ENCODE data around the gene POLE. TPM values are rescaled to one million over a fixed set of nuclear protein-coding genes. Genes with fewer than 3 reads are reported as not detected.

POLE gene
- total RNA-seq, 1 experiment from 2014 or later: 96.1 TPM

- Histone ChIP-seq H3K4me1 (ENCODE audit: insufficient read depth, low read length) (peaks cover 11% of the 10 kb centered on the region), H3K79me2 (ENCODE audit: low read length) (peaks cover 26% of the 10 kb centered on the region), H3K27me3 (ENCODE audit: low read length) (no peaks in the 10 kb centered on the region), H2AFZ (ENCODE audit: low read length) (no peak overlapping the region), H3K27ac (ENCODE audit: low read length) (no peak overlapping the region), H4K20me1 (ENCODE audit: low read length) (peaks cover 37% of the 10 kb centered on the region), H3K4me2 (ENCODE audit: low read length) (no peak overlapping the region), H3K4me3 (ENCODE audit: low read length) (no peak overlapping the region), H3K9ac (ENCODE audit: low read length) (no peak overlapping the region), H3F3A (ENCODE audit: low read length, unreplicated experiment) (no peaks in the 10 kb centered on the region), H3K9me3 (ENCODE audit: low read length) (no peaks in the 10 kb centered on the region), H3K36me3 (ENCODE audit: low read depth, low read length) (peaks cover 45% of the 10 kb centered on the region), H3K9me2 (replicated peaks; ENCODE audit: low read length) (no peaks in the 10 kb centered on the region)
- DNase-seq: no peak
- BruUV-seq (replicated peaks): no TSS peak
- ChIA-PET CTCF (no interaction called here), POLR2A (ENCODE audit: unreplicated experiment) (no interaction called here)
- TF ChIP-seq EZH2phosphoT487 (IDR thresholded peaks at IDR 0.05; ENCODE audit: borderline replicate concordance, low read length) (no peak), CTCF (conservative IDR thresholded peaks at IDR 0.05; ENCODE audit: low read depth, low read length) (no peak), EZH2 (IDR thresholded peaks at IDR 0.05; ENCODE audit: low read length, unreplicated experiment) (no peak)
- no peak for ATAC-seq
- intact Hi-C loops (cut with micrococcal nuclease): no loop called here
Observed at GRCh38 chr12:132717531-132718387, 30.6 kb upstream of the POLE start.

GRCh38 chr12:132717011-132717410 is 29.9 kb upstream of the POLE start:
- Histone ChIP-seq H3K79me2 (ENCODE audit: low read length) (peaks cover 34% of the 10 kb centered on the region), H4K20me1 (ENCODE audit: low read length) (peaks cover 43% of the 10 kb centered on the region), H3K9ac (ENCODE audit: low read length) (no peak overlapping the region), H3K4me2 (ENCODE audit: low read length) (no peak overlapping the region), H3K9me2 (replicated peaks; ENCODE audit: low read length) (no peaks in the 10 kb centered on the region), H2AFZ (ENCODE audit: low read length) (no peak overlapping the region), H3K4me3 (ENCODE audit: low read length) (no peak overlapping the region), H3F3A (ENCODE audit: low read length, unreplicated experiment) (no peaks in the 10 kb centered on the region), H3K27ac (ENCODE audit: low read length) (no peak overlapping the region), H3K27me3 (ENCODE audit: low read length) (no peaks in the 10 kb centered on the region), H3K36me3 (ENCODE audit: low read depth, low read length) (peaks cover 42% of the 10 kb centered on the region), H3K9me3 (ENCODE audit: low read length) (no peaks in the 10 kb centered on the region), H3K4me1 (ENCODE audit: insufficient read depth, low read length) (peaks cover 17% of the 10 kb centered on the region)
- ATAC-seq (no peak), DNase-seq (no peak)
- POLR2A ChIA-PET (ENCODE audit: unreplicated experiment): no interaction called here
- TF ChIP-seq CTCF (conservative IDR thresholded peaks at IDR 0.05; ENCODE audit: low read depth, low read length) (no peak), EZH2 (IDR thresholded peaks at IDR 0.05; ENCODE audit: low read length, unreplicated experiment) (no peak), EZH2phosphoT487 (IDR thresholded peaks at IDR 0.05; ENCODE audit: borderline replicate concordance, low read length) (no peak)
- CTCF ChIA-PET: no interaction called here
- BruUV-seq (replicated peaks): no TSS peak
- intact Hi-C loops (cut with micrococcal nuclease): no loop called here

GRCh38 chr12:132716356-132716755 is 29.2 kb upstream of the POLE start:
- TF ChIP-seq EZH2phosphoT487 (IDR thresholded peaks at IDR 0.05; ENCODE audit: borderline replicate concordance, low read length) (no peak), EZH2 (IDR thresholded peaks at IDR 0.05; ENCODE audit: low read length, unreplicated experiment) (no peak), CTCF (conservative IDR thresholded peaks at IDR 0.05; ENCODE audit: low read depth, low read length) (no peak)
- CTCF ChIA-PET: no interaction called here
- H2AFZ ChIP-seq (ENCODE audit: low read length): no peak overlapping the region
- H3K79me2 ChIP-seq (ENCODE audit: low read length): peaks cover 40% of the 10 kb centered on the region
- no peaks in the 10 kb centered on the region for H3K27me3 ChIP-seq (ENCODE audit: low read length)
- no peaks in the 10 kb centered on the region for H3K9me2 ChIP-seq (replicated peaks; ENCODE audit: low read length)
- peaks cover 17% of the 10 kb centered on the region for H3K4me1 ChIP-seq (ENCODE audit: insufficient read depth, low read length)
- no peak overlapping the region for H3K27ac ChIP-seq (ENCODE audit: low read length)
- H3K4me3 ChIP-seq (ENCODE audit: low read length): no peak overlapping the region
- DNase-seq: no peak
- H3K4me2 ChIP-seq (ENCODE audit: low read length): no peak overlapping the region
- BruUV-seq (replicated peaks): no TSS peak
- H3K9me3 ChIP-seq (ENCODE audit: low read length): no peaks in the 10 kb centered on the region
- no peaks in the 10 kb centered on the region for H3F3A ChIP-seq (ENCODE audit: low read length, unreplicated experiment)
- peaks cover 42% of the 10 kb centered on the region for H3K36me3 ChIP-seq (ENCODE audit: low read depth, low read length)
- H3K9ac ChIP-seq (ENCODE audit: low read length): no peak overlapping the region
- intact Hi-C loops (cut with micrococcal nuclease): no loop called here
- H4K20me1 ChIP-seq (ENCODE audit: low read length): peaks cover 43% of the 10 kb centered on the region
- ATAC-seq: no peak
- POLR2A ChIA-PET (ENCODE audit: unreplicated experiment): no interaction called here
